ENCODE results near the gene ATP10A.

- no peak for TF ChIP-seq CTCF (IDR thresholded peaks at IDR 0.05)
- no peak for TF ChIP-seq POLR2A (IDR thresholded peaks at IDR 0.05)
Measured at GRCh38 chr15:25897658-25898057, 34.5 kb upstream of the ATP10A start.
